ENCODE results near the gene ARID2.

Gene ARID2

GRCh38 chr12:45774508-45775162 lies 45.1 kb downstream of the ARID2 start:
- DNase-seq = no peak

GRCh38 chr12:45775465-45775864 lies 46.0 kb downstream of the ARID2 start:
- no peak for DNase-seq

- no peak for DNase-seq
Measured at GRCh38 chr12:45775964-45776363, 46.5 kb downstream of the ARID2 start.

GRCh38 chr12:45779936-45780335 lies 50.4 kb downstream of the ARID2 start:
- DNase-seq = no peak

GRCh38 chr12:45781080-45781479 lies 51.6 kb downstream of the ARID2 start:
- DNase-seq = no peak

GRCh38 chr12:45785315-45785714 lies 55.8 kb downstream of the ARID2 start:
- DNase-seq = no peak

DNA sequence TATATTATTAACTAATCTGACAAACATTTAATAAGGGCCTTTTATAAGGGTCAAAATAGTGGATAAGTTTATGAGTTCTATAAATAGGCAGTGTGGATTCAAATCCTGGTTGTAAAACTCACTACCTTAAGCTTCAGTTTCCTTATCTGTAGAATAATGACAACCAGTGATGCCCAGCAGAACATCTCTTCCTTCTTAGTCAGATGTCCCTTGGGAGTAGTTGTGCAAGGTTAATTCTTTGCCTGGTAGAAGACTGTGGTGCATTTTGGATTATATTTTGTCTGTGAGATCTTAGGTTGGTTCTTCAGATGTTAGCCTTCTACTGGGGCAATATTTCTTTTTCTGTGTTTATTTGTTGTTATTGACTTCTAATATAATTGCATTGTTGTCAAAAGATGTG lies 59.5 kb downstream of the ARID2 start:
- no peak for DNase-seq

- no peak for DNase-seq
Measured at GRCh38 chr12:45794422-45794821, 64.9 kb downstream of the ARID2 start.

DNA sequence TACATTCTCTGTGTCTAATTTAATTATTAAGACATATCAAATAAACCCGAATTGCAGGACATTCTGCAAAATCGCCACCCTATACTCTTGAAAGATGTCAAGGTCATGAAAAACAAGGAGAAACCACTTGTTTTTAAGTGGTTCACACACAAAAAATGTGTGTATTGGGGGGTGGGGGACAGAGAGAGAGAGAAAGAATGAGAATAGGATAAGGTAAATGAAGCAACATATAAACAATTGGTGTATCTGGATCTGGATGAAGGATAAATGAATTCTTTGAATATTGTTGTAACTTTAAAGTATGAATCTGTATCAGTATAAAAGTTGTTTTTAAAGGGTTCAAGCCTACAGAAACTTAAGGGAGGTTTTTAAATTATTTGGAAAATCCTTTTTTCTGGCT lies 72.1 kb downstream of the ARID2 start:
- no peak for DNase-seq

DNA sequence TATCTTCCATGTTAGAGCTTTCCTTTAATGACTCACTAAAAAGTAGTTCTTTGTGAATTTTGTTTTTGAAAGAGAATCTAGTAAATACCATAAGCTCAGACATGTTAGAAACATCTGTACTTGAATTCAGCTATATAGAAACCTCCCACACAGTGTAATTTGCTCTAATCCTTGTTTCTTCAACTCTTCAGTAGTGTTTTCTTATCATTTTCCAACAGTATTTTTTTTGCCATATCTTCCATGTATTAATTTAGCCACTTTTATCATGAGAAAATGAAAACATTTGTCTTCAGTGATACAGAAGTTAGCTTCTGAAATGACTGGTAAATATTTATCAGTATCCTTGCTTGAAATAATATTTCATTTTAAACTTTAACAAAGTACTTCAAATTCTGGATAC lies 73.6 kb downstream of the ARID2 start:
- DNase-seq = no peak

- DNase-seq = no peak
Measured at GRCh38 chr12:45816652-45817051, 87.1 kb downstream of the ARID2 start.

- DNase-seq = no peak
Measured at GRCh38 chr12:45827974-45828373, 98.5 kb downstream of the ARID2 start.

DNA sequence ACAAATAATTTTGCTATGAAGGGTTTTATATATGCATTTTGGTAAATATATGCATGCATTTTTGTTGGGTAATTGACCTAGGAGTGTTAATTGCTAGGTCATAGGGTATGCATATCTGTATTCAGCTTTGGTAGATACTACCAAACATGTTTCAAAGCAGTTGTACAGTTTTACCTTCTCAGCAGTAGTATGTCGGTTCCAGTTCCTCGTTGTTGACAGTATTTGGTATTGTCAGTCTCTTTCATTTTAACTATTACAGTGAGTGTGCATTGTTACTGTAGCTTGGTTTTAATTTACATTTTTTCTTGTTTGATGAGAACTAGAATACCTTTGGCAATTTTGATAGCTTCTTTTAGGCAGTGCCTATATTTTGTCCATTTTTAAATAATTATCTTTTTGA lies 98.9 kb downstream of the ARID2 start:
- no peak for DNase-seq

DNA sequence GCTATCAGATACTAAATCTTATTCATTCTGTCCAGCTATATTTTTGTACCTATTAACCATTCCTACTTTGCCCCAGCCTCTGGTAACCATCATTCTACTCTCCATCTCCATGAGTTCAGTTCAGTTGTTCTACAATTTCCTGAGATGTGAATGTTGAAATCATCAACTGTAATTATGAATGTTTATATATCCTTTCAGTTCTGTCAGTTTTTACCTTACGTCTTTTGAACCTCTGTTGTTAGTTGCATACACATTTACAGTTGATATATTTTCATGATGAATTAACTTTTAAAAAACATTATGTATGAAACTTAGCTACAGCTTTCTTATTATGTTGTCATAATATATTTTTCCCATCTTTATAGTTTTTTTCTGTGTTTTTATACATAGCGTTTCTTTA lies 102.1 kb downstream of the ARID2 start:
- no peak for DNase-seq

GRCh38 chr12:45833401-45833800 lies 103.9 kb downstream of the ARID2 start:
- DNase-seq = no peak

- DNase-seq = no peak
Measured at GRCh38 chr12:45834809-45835208, 105.3 kb downstream of the ARID2 start.

GRCh38 chr12:45839917-45840316 lies 110.4 kb downstream of the ARID2 start:
- no peak for DNase-seq

- DNase-seq = no peak
Measured at GRCh38 chr12:45849289-45849688, 119.8 kb downstream of the ARID2 start.

GRCh38 chr12:45850302-45850701 lies 120.8 kb downstream of the ARID2 start:
- no peak for DNase-seq

DNA sequence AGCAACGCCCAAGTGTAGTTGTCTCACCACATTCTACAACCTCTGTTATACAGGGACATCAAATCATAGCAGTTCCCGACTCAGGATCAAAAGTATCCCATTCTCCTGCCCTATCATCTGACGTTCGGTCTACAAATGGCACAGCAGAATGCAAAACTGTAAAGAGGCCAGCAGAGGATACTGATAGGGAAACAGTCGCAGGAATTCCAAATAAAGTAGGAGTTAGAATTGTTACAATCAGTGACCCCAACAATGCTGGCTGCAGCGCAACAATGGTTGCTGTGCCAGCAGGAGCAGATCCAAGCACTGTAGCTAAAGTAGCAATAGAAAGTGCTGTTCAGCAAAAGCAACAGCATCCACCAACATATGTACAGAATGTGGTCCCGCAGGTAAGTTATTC lies 123.0 kb downstream of the ARID2 start:
- no peak for DNase-seq

GRCh38 chr12:45853550-45853949 lies 124.0 kb downstream of the ARID2 start:
- no peak for DNase-seq

GRCh38 chr12:45863332-45863731 lies 133.8 kb downstream of the ARID2 start:
- no peak for DNase-seq

- no peak for DNase-seq
Measured at GRCh38 chr12:45866299-45866698, 136.8 kb downstream of the ARID2 start.

GRCh38 chr12:45872446-45872845 lies 142.9 kb downstream of the ARID2 start:
- DNase-seq = no peak

- no peak for DNase-seq
Measured at GRCh38 chr12:45877069-45877468, 147.6 kb downstream of the ARID2 start.

Measured in NCI-H510A treated with DMSO at 0.1 percent for 48 hours (cell line).